GM21390 (cell line): ENCODE results near the gene EEF1AKMT2.
A peak's percentile ranks its signal among the peaks of the same experiment; 100 is the strongest.
"Not testable (repeated sequence)": the region's sequence is repeated elsewhere in the genome, so short reads cannot be mapped to it uniquely, and the experiment has no call there.

ENCODE experiments used
- ATAC-seq: cut with Tn5 transposase; IDR thresholded peaks from one replicate; pipeline ENCODE4 v1.9.1; 2021; ENCODE audit not compliant: unreplicated experiment

EEF1AKMT2 gene

DNA sequence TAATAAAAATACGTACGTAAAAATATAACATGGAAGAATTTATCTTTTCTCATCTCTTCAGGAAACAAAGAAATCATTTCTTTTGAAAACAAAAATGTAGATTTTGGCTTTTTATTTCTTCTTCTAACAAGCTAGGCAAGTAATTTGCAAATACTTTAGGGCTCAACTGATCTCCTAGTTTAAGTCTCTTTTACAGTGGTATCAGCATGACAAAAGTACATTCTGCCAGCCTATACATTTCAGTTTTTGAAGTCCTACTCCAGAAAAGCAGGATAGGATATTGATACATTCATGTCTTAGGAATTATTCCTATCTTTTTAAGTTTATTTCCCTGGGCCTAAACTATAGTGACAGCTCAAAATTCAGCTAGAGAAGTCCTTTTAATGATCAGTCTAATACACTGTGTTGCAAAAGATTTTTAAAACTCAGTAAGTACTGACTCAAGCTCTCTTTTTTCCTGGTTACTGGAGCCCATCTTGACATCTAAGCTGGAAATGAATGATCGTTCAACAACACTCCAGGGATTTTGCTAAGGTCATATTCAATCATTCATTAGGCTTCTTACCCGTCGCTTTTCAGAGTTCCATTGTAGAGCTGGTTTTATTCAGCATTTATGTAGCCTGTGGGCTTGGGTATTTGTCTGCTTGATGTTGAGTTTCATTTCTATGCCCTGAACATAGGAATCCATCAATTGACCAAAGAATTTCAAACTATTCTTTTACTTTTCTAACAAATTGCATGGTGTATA is 35.4 kb downstream of the EEF1AKMT2 start:
- ATAC-seq = no peak

DNA sequence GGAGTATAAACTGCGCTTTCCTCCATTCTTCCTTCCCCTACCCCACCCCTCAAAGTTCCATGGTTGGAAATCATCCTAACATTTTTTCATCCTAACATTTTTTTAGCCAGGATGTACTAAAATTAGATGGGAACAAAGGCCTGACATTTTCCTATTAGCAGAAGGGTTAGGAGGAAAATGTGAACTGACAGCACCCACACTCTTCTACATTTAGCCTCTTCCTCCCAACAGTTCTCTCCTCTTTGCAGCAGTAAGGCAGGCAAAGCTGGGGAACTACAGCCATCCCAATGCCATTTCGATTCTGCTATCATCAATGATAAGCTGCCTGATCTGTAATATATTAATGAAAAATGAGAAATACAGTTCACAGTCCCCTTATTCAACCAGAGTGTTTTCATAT is 36.1 kb downstream of the EEF1AKMT2 start:
- ATAC-seq = no peak

GRCh38 chr10:124754227-124754626 is 37.5 kb downstream of the EEF1AKMT2 start:
- ATAC-seq = no peak

GRCh38 chr10:124748953-124749645 is 42.6 kb downstream of the EEF1AKMT2 start:
- ATAC-seq = no peak

GRCh38 chr10:124748166-124748565 is 43.5 kb downstream of the EEF1AKMT2 start:
- no peak for ATAC-seq

DNA sequence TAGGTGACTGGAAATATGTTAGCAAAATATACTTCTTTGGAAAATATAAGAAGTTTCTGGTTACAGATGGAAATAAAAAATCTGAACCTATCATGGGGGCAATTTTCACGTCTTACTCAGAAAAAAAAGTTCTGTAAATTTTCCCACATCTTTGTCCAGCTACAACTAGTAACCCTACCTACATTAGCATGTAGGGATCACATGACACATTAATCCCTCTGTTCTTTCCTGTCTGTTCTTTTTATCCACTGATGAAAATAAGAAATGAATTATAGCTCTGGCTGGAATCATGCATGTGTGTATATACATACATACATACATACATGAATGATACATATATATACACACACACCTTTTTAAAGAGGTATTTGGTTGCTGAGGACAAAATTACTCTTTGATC is 43.9 kb downstream of the EEF1AKMT2 start:
- no peak for ATAC-seq

- ATAC-seq = no peak
Measured at GRCh38 chr10:124746992-124747391, 44.7 kb downstream of the EEF1AKMT2 start.

GRCh38 chr10:124746447-124746846 is 45.2 kb downstream of the EEF1AKMT2 start:
- ATAC-seq = not testable (repeated sequence)

GRCh38 chr10:124745673-124746072 is 46.0 kb downstream of the EEF1AKMT2 start:
- ATAC-seq = no peak

- ATAC-seq = no peak
Measured at GRCh38 chr10:124745252-124745651, 46.4 kb downstream of the EEF1AKMT2 start.

DNA sequence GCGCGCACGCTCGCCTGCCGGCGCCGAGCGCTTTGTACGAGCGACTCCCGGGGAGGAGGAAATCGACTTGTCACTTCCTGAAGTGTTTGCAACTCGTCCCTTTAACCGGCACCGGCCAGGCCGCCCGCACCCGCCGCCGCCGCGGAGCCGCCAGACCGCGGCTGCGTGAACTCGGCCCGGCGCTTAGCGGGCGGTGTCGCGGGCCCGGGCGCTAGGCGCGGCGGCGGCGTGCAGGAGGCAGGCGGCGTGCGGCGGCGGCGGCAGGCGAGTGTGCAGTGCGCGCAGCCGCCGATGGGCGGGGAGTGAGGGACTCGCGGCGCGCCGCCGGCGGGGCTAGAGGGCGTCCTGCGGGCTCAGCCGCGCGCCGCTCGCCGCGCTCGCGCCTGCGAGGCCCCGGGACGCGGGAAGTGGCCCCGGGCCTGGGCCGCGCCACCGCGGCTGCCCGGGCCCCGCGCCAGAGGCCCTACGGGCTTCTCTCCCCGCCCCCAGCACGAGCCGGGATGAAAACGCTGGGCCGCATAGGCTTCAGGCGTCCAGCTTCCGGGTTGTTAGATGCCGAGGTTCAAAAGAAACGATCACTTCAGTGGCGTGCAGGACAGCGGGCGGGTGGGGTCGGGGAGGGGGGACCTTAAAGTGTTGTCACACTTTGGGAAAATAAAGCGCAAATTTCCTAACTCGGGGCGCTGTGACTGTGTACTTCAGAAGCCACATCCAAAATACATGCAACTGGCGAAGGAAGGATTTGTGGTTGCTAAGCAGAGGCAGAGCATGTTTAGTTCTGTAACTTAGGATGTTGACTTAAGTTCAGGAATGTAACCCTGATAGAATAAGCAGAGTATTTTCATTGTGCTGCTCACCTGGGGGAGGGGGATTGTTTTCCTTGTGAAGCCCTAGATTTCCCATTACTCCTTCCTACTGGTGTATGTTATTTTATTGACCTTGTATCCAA is 47.3 kb downstream of the EEF1AKMT2 start, which contains the start of gene FAM53B:
Gene FAM53B, minus strand, starts transcription at position 277 of the 949 bp plus-strand sequence. CDS start 37,665 bp downstream, outside the sequence.
- ATAC-seq = peak; percentile 69

GRCh38 chr10:124743191-124744101 is 48.2 kb downstream of the EEF1AKMT2 start:
- ATAC-seq = no peak

DNA sequence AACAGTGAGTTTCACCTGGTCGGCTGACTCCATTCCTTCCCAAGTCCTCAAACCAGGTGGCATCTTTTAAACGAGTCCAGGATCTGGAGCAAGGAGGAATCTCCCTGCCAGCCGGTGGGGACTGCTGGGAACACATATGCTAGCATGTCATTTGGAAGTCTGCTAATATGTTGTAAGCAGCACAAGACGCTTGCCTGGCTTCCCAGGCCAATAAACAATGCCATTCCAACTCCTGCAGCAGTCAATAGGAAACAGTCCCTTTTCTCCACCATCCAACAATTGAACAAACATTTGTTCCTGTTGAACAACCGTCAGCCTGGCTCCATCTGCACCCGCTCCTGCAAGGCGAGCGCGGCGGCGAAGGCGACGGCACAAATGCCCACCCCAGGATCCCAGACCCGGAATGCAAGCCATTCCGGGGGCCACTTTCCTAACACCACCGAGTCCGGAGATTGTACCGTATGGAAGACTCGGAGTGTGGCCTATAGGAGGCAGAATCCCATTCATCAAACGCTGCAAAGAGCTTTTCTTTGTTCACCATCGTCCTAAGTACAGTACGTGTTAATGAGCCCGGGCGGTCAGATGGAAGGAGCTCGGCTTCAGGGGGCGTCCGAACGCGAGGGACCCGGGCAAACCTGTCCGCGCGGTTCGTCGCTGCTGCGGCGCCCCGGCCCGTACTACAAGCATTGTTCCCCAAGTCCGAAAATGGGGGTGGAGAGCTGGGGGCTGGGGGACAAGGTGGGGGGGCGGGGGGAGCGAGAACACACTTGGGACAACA is 49.1 kb downstream of the EEF1AKMT2 start:
- ATAC-seq = no peak

DNA sequence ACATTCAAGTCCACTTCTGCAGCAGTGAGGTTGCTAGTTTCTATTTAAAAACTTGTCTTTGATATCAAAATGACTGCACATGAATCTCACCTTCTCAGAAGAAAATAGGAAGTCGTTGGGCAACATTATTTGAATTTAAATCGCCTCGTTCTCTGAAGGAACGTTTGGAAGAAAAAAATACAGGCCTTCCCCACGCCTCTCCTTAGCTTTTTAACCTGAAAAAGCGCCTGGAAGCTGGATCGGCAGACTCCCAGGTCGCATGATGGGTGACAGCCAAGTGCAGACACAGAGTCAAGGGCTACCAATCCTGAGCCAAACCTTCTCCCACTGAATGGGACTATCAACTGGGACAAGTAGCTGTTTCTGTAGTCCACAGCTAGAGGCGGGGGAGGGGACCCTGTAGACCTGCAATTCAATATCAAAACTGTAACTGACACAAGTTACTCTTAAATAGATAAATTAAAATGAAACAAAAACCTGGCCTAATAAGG is 49.7 kb downstream of the EEF1AKMT2 start:
- ATAC-seq = no peak

DNA sequence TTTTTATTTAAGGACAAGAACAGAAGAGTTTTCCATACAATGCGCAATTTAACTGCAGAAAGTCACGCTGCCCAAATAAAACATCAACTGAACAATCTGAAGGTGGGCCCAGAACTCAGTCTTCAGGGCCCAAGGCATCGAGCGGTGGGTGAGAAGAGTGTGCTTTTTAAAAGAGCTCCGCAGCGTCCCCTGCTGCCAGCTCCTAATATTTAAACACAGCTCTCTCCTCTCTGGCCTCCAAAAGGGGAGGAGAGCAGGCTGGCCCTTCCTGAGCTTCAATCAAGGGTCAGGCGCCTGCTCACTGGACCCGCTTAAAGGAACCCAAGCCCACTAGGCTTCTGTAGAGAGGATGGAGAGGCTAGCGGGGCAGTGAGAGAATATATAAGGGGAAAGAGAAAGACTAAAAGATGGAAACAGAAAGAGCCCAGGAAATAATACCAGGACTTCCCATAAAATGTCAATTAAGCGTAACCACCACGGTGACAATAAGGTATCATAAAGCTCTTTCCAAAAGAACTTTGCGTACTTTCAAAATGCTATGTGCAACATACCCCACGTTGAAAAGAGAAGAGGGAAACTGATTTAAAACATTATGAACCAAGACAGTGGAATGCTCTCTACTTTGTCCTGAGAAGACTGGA is 50.3 kb downstream of the EEF1AKMT2 start:
- peak; percentile 39 for ATAC-seq

- peak; percentile 10 for ATAC-seq
Measured at GRCh38 chr10:124740369-124741280, 51.1 kb downstream of the EEF1AKMT2 start.

DNA sequence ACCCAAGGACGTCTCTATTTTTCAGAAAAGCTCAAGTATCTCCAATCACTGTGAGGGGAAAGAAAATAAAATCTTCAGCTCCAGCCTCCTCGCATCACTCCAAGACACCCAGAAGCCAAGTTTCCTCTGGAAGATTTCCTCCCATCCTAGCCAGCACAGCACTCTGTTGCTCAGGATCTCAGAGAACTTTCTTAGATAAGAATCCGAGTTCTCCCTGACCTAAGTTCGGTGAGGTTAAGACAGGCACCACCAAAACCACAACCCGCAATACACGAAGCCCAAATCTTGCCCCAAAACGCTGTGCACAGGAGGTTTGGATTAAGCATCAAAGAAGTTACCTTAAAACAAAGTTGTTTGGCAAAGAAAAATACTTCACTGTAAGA is 51.7 kb downstream of the EEF1AKMT2 start:
- ATAC-seq = no peak
